ENCODE measurements around the gene UGT1A8. TPM values are rescaled to one million over a fixed set of nuclear protein-coding genes. Genes with fewer than 3 reads are reported as not detected.

Gene UGT1A8
- total and polyA plus RNA-seq, 2 experiments from 2014 or later = not detected

DNA sequence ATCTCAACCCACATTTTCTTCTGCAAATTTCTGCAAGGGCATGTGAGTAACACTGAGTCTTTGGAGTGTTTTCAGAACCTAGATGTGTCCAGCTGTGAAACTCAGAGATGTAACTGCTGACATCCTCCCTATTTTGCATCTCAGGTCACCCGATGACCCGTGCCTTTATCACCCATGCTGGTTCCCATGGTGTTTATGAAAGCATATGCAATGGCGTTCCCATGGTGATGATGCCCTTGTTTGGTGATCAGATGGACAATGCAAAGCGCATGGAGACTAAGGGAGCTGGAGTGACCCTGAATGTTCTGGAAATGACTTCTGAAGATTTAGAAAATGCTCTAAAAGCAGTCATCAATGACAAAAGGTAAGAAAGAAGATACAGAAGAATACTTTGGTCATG is 150.6 kb downstream of the UGT1A8 start:
- H3F3A ChIP-seq (ENCODE audit: insufficient read depth) = peaks cover 12% of the 10 kb centered on the region; the same call in 1 of the 2 replicates
- no peak overlapping the region for H3K27ac ChIP-seq
- H3K4me2 ChIP-seq (ENCODE audit: unreplicated experiment) = no peak overlapping the region
- H3K9me3 ChIP-seq (ENCODE audit: low read depth) = no peaks in the 10 kb centered on the region
- TF ChIP-seq EZH2phosphoT487 (IDR thresholded peaks at IDR 0.05; ENCODE audit: insufficient read depth, low read depth) = no peak
- TF ChIP-seq EZH2 (IDR thresholded peaks at IDR 0.05; ENCODE audit: insufficient read depth, poor library complexity, severe bottlenecking) = no peak
- H4K20me1 ChIP-seq (ENCODE audit: insufficient read depth) = no peaks in the 10 kb centered on the region
- H2AFZ ChIP-seq = no peak overlapping the region
- 35 to 41% methylated on average over 4 of the region's 4 CpGs for WGBS, 2 experiments (ENCODE audit: low coverage in 1 of 2, low lambda C conversion rate in 2 of 2, missing lambda C conversion rate in 2 of 2)
- H3K27me3 ChIP-seq (replicated peaks; ENCODE audit: insufficient read depth) = peaks cover 6% of the 10 kb centered on the region; the same call in 1 of the 2 replicates
- no peak overlapping the region for H3K9ac ChIP-seq
- in situ Hi-C loops (cut with MboI) = no loop called here
- no peaks in the 10 kb centered on the region for H3K9me2 ChIP-seq (ENCODE audit: insufficient read depth)
- H3K4me3 ChIP-seq = no peak overlapping the region
- peaks cover 15% of the 10 kb centered on the region for H3K4me1 ChIP-seq (ENCODE audit: insufficient read depth)
- H3K79me2 ChIP-seq (ENCODE audit: insufficient read depth) = no peaks in the 10 kb centered on the region
- no peaks in the 10 kb centered on the region for H3K36me3 ChIP-seq (ENCODE audit: low read depth)
- no peak for DNase-seq

DNA sequence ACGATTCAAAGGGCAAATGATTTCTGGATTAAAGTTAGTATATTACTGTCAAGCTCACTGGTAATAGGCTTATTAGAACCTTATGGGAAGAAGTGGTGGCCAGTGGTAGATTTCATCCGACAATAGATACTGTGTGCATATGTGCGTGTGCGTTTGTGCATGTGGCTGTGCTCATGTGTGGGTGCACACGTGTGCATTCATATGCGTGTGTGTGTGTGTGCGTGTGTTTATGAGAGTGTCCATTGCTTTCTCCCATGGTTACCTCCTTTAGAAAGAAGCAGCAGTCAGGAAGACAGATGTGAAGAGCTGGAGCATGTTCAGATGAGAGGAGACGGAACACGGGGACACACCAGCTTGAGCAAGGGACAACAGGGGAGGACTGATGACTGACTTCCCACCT is 151.8 kb downstream of the UGT1A8 start:
- H3K36me3 ChIP-seq (ENCODE audit: low read depth) = no peaks in the 10 kb centered on the region
- TF ChIP-seq EZH2phosphoT487 (IDR thresholded peaks at IDR 0.05; ENCODE audit: insufficient read depth, low read depth) (no peak), EZH2 (IDR thresholded peaks at IDR 0.05; ENCODE audit: insufficient read depth, poor library complexity, severe bottlenecking) (no peak)
- H3K79me2 ChIP-seq (ENCODE audit: insufficient read depth) = no peaks in the 10 kb centered on the region
- peaks cover 7% of the 10 kb centered on the region for H3K4me1 ChIP-seq (ENCODE audit: insufficient read depth)
- no peak overlapping the region for H3K4me2 ChIP-seq (ENCODE audit: unreplicated experiment)
- peaks cover 6% of the 10 kb centered on the region; the same call in 1 of the 2 replicates for H3K27me3 ChIP-seq (replicated peaks; ENCODE audit: insufficient read depth)
- in situ Hi-C loops (cut with MboI) = no loop called here
- H3K9me2 ChIP-seq (ENCODE audit: insufficient read depth) = no peaks in the 10 kb centered on the region
- WGBS, 2 experiments (ENCODE audit: low coverage in 1 of 2, low lambda C conversion rate in 2 of 2, missing lambda C conversion rate in 2 of 2) = 45 to 51% methylated on average over 9 of the region's 9 CpGs
- H3K9me3 ChIP-seq (ENCODE audit: low read depth) = no peaks in the 10 kb centered on the region
- H2AFZ ChIP-seq = no peak overlapping the region
- no peak for DNase-seq
- H4K20me1 ChIP-seq (ENCODE audit: insufficient read depth) = no peaks in the 10 kb centered on the region
- peaks cover 3% of the 10 kb centered on the region; the same call in 1 of the 2 replicates for H3F3A ChIP-seq (ENCODE audit: insufficient read depth)
- no peak overlapping the region for H3K4me3 ChIP-seq
- no peak overlapping the region for H3K9ac ChIP-seq
- H3K27ac ChIP-seq = no peak overlapping the region

DNA sequence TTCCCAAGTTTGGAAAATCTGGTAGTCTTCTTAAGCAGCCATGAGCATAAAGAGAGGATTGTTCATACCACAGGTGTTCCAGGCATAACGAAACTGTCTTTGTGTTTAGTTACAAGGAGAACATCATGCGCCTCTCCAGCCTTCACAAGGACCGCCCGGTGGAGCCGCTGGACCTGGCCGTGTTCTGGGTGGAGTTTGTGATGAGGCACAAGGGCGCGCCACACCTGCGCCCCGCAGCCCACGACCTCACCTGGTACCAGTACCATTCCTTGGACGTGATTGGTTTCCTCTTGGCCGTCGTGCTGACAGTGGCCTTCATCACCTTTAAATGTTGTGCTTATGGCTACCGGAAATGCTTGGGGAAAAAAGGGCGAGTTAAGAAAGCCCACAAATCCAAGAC is 154.7 kb downstream of the UGT1A8 start:
- Histone ChIP-seq H3K27ac (no peak overlapping the region), H3F3A (ENCODE audit: insufficient read depth) (no peaks in the 10 kb centered on the region), H4K20me1 (ENCODE audit: insufficient read depth) (no peaks in the 10 kb centered on the region), H3K4me2 (ENCODE audit: unreplicated experiment) (no peak overlapping the region), H3K79me2 (ENCODE audit: insufficient read depth) (no peaks in the 10 kb centered on the region), H3K9me2 (ENCODE audit: insufficient read depth) (no peaks in the 10 kb centered on the region), H3K9me3 (ENCODE audit: low read depth) (no peaks in the 10 kb centered on the region), H3K4me3 (no peak overlapping the region), H2AFZ (no peak overlapping the region), H3K27me3 (replicated peaks; ENCODE audit: insufficient read depth) (peaks cover 10% of the 10 kb centered on the region), H3K9ac (no peak overlapping the region), H3K4me1 (ENCODE audit: insufficient read depth) (no peaks in the 10 kb centered on the region), H3K36me3 (ENCODE audit: low read depth) (no peaks in the 10 kb centered on the region)
- WGBS, 2 experiments (ENCODE audit: low coverage in 1 of 2, low lambda C conversion rate in 2 of 2, missing lambda C conversion rate in 2 of 2) = 67% methylated on average over 16 of the region's 16 CpGs
- in situ Hi-C loops (cut with MboI) = no loop called here
- no peak for DNase-seq
- TF ChIP-seq EZH2 (IDR thresholded peaks at IDR 0.05; ENCODE audit: insufficient read depth, poor library complexity, severe bottlenecking) (no peak), EZH2phosphoT487 (IDR thresholded peaks at IDR 0.05; ENCODE audit: insufficient read depth, low read depth) (no peak)

DNA sequence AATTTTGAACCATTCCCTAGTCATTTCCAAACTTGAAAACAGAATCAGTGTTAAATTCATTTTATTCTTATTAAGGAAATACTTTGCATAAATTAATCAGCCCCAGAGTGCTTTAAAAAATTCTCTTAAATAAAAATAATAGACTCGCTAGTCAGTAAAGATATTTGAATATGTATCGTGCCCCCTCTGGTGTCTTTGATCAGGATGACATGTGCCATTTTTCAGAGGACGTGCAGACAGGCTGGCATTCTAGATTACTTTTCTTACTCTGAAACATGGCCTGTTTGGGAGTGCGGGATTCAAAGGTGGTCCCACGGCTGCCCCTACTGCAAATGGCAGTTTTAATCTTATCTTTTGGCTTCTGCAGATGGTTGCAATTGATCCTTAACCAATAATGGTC is 155.2 kb downstream of the UGT1A8 start:
- 43 to 46% methylated on average over 5 of the region's 5 CpGs for WGBS, 2 experiments (ENCODE audit: low coverage in 1 of 2, low lambda C conversion rate in 2 of 2, missing lambda C conversion rate in 2 of 2)
- DNase-seq = no peak
- Histone ChIP-seq H3F3A (ENCODE audit: insufficient read depth) (no peaks in the 10 kb centered on the region), H3K27ac (no peak overlapping the region), H2AFZ (no peak overlapping the region), H4K20me1 (ENCODE audit: insufficient read depth) (no peaks in the 10 kb centered on the region), H3K79me2 (ENCODE audit: insufficient read depth) (no peaks in the 10 kb centered on the region), H3K9ac (no peak overlapping the region), H3K4me1 (ENCODE audit: insufficient read depth) (no peaks in the 10 kb centered on the region), H3K9me2 (ENCODE audit: insufficient read depth) (no peaks in the 10 kb centered on the region), H3K9me3 (ENCODE audit: low read depth) (no peaks in the 10 kb centered on the region), H3K27me3 (replicated peaks; ENCODE audit: insufficient read depth) (peaks cover 10% of the 10 kb centered on the region), H3K36me3 (ENCODE audit: low read depth) (no peaks in the 10 kb centered on the region), H3K4me2 (ENCODE audit: unreplicated experiment) (no peak overlapping the region), H3K4me3 (no peak overlapping the region)
- TF ChIP-seq EZH2phosphoT487 (IDR thresholded peaks at IDR 0.05; ENCODE audit: insufficient read depth, low read depth) (no peak), EZH2 (IDR thresholded peaks at IDR 0.05; ENCODE audit: insufficient read depth, poor library complexity, severe bottlenecking) (no peak)
- in situ Hi-C loops (cut with MboI) = no loop called here

DNA sequence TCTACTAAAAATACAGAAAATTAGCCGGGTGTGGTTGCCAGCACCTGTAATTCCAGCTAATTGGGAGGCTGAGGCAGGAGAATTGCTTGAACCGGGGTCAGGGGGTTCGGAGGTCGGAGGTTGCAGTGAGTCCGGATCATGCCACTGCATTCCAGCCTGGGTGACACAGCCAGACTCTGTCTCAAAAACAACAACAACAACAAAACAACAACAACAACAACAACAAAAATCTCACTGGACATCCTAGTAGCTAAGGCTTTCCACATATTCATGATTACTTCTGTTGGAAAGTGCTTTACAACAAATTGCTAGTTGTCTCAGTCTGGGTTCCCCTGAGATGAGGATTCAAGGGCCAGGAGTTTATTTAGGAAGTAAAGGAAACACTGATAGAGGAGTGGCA is 156.4 kb downstream of the UGT1A8 start:
- no peak overlapping the region for H3K4me3 ChIP-seq
- no peak overlapping the region for H2AFZ ChIP-seq
- H3K4me2 ChIP-seq (ENCODE audit: unreplicated experiment) = no peak overlapping the region
- H3K79me2 ChIP-seq (ENCODE audit: insufficient read depth) = no peaks in the 10 kb centered on the region
- WGBS, 2 experiments (ENCODE audit: low coverage in 1 of 2, low lambda C conversion rate in 2 of 2, missing lambda C conversion rate in 2 of 2) = 35 to 46% methylated on average over 5 of the region's 5 CpGs
- TF ChIP-seq EZH2 (IDR thresholded peaks at IDR 0.05; ENCODE audit: insufficient read depth, poor library complexity, severe bottlenecking) (no peak), EZH2phosphoT487 (IDR thresholded peaks at IDR 0.05; ENCODE audit: insufficient read depth, low read depth) (no peak)
- H3K9me2 ChIP-seq (ENCODE audit: insufficient read depth) = no peaks in the 10 kb centered on the region
- H4K20me1 ChIP-seq (ENCODE audit: insufficient read depth) = no peaks in the 10 kb centered on the region
- no peak for DNase-seq
- H3K9me3 ChIP-seq (ENCODE audit: low read depth) = no peaks in the 10 kb centered on the region
- H3K27me3 ChIP-seq (replicated peaks; ENCODE audit: insufficient read depth) = peaks cover 10% of the 10 kb centered on the region
- H3K36me3 ChIP-seq (ENCODE audit: low read depth) = no peaks in the 10 kb centered on the region
- H3K27ac ChIP-seq = no peak overlapping the region
- no peaks in the 10 kb centered on the region for H3F3A ChIP-seq (ENCODE audit: insufficient read depth)
- no peaks in the 10 kb centered on the region for H3K4me1 ChIP-seq (ENCODE audit: insufficient read depth)
- no peak overlapping the region for H3K9ac ChIP-seq
- in situ Hi-C loops (cut with MboI) = no loop called here

All from GM23248 (cell line).